Measurements from ENCODE around the gene ATG7. TPM values are rescaled to one million over a fixed set of nuclear protein-coding genes. Genes with fewer than 3 reads are reported as not detected.
"Not testable (repeated sequence)": the region's sequence is repeated elsewhere in the genome, so short reads cannot be mapped to it uniquely, and the experiment has no call there.

The ATG7 gene
- total RNA-seq, 1 experiment from 2014 or later: 11.4 TPM

DNA sequence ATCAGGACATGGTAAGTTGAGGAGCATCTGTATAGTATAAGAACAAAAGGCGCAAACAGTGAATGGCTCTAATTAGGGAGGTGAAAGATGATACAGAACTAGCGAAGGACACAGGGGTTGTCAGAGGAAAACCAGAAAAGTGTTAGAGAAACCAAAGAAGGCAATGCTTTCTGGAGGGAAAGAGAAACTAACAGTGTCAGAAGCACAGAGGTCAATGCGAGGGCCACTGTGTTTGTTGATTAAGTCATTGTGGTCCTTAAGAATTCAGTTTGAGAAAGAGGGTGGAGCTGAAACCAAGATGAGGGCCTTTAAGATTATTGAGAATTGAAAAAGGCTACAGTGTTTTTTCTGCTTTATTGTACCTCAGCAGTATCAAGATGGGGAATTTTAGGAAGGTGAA lies 28.8 kb downstream of the ATG7 start:
- no peak for DNase-seq (ENCODE audit: low spot score)

DNA sequence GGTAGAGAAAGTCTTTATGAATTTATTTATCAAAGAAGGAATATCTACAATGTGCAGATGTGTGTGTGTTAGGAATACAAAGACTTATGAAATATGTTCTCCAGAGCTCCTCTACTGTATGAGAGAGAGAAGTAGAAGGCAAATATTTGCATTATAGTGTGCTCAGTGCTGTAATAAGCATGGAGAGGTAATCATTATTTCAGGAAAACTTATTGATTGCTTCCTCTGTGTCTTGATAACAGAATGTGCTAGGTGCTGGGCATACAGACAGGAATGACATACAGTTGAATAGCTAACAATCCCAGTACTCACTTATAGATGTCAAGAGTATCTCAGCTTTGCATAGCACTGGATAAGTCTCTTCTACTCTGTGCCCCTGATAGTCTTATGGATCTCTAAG lies 30.2 kb downstream of the ATG7 start:
- no peak for DNase-seq (ENCODE audit: low spot score)

DNA sequence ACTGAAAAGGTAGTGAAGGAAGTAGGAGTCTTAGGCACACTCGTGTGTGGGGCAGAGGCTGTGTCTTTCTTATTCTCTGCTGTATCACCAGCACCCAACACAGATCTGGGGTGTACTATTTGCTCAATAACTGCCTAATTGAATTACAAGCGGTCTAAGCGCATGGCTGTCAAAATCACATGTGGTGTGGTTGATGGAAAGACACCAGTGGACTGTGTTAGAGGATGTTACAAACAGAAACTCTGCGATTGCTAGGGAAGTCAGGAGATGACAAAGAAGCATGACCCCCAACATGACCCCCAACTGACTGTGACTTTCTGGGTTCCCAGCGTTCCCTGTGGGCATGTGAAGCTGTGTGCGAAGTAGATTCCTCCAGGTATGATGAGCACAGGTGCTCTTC lies 32.0 kb downstream of the ATG7 start:
- no peak for DNase-seq (ENCODE audit: low spot score)

DNA sequence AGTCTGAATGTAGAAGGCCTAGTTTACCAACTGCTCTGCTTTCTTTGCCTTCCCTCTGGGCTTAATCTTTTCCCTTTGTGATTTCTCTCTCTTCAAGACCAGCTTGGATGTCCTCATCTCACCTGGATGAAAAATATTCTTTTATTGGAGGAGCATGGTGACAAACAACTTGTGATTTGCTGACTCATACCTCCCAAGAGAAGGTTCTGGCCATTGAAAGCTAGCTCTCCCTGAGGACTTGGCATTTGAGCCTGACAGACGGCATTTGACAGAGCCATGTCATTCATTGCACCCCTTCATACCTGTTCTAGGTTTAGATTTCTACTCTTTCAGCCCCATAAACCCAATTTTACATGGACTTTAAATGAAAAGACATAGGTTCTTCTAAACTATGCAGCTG lies 33.3 kb downstream of the ATG7 start:
- no peak for DNase-seq (ENCODE audit: low spot score)

DNA sequence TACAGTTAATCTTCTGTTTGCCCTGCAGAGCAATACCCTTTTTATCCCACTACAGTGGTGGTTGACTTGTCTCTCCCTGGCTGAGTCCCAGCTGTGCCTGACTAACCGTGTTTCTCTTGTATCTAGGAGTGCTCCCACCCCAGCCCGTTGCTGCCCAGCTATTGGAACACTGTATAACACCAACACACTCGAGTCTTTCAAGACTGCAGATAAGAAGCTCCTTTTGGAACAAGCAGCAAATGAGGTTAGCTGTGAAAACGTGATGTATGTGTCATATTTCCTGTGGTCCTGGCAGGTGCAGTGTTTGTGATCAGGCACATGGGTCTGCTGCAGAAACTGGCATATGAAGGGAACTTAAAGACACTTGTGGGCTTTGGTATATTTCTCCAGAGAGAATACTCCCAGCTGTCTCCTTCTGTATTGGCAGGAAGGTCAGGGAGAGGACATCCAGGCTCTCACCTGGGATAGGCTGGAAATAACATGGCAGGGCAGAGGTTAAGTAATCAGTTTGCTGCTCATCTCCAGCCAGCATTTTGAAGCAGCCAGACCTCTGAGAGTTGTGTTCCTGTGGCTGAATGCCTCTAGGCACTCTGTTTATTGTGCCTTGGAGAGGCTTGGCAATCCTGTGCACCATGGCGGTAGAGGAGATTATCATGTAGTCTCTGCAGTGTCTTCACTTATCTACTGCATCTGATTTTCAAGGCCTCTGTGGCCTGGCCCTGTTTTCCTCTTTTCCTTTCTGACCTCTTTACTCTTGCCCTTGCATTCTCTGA lies 34.8 kb downstream of the ATG7 start:
- no peak for DNase-seq (ENCODE audit: low spot score)

DNA sequence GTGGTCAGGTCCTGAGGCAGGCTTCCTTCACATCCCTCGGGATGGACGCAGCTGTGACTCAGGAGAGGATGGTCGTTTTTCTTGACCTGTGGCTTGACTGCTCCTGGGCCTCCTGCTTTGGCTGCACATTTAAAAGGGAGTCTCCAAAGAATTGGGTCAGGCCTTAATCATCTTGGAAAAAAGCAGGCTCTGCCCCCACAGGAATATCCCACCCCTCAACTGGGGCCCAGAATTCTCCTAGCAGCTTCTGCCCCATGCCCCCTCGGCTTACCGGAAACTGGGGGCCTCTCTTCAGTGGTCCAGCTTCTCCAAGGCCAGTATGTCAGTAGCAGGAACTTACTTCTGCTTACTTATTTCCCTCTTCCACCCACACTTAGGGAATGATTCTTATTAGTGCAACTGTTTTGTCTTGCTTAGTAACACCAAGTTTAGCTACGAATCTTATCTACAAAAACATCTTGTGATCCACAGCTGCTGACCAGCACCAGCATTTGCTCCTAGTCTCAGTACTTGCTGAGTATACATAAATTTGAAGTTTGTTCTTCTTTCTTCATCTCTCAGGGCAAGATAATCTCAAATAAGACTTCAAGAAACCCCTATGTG lies 35.7 kb downstream of the ATG7 start:
- no peak for DNase-seq (ENCODE audit: low spot score)

DNA sequence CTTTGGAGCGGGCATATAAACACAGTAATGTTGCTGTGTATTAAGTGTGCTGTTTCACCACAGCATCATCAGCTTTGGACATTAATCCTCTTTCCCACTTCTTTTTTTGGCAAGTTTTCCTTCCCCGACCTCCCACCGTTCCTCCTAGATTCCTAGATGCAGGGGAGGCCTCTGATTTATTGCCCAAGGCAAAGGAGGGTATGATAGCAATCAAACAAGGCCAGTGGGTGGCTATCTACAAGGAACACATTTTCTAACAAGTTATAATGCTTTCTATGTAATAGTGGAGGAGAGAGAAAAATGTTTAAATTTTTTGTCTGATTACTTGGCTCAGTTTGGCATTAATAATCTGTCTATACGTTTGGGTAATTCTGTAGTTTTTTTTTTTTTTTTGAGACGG lies 38.1 kb downstream of the ATG7 start:
- DNase-seq (ENCODE audit: low spot score): no peak

DNA sequence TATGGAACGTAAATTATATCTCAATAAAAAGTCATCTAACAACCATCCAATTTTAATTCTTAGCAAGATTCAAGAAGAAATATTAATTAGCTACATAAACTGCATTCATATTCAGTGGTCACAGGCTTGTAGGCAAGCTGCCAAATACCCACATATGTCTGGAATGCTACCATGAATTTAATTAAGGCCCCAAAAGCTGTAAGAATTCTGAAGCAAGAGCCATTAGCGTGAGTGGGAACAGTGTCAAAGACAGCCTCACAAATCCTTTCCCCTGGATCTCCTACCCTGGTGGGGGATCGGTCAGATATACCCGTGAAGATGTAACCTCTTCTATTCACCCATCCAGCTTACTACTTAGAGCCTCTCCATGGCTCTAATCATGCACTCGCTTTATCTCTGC lies 40.0 kb downstream of the ATG7 start:
- DNase-seq (ENCODE audit: low spot score): no peak

DNA sequence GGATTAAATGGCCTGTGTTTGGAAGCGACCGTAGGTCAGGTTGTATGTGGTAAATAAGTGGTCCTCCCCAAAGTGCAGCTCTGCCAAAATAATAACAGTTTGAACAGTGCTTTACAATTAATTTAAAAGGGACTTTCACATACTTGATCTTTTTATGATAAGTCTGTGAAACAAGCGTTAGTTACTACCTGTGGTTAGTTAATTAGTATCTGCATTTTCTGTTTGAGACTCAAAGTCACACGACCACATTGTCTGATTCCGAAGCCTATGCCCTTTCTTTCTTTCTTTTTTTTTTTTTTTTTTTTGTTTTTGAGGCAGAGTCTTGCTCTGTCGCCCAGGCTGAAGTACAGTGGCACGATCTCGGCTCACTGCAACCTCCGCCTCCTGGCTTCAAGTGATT lies 45.1 kb downstream of the ATG7 start:
- no peak for DNase-seq (ENCODE audit: low spot score)

DNA sequence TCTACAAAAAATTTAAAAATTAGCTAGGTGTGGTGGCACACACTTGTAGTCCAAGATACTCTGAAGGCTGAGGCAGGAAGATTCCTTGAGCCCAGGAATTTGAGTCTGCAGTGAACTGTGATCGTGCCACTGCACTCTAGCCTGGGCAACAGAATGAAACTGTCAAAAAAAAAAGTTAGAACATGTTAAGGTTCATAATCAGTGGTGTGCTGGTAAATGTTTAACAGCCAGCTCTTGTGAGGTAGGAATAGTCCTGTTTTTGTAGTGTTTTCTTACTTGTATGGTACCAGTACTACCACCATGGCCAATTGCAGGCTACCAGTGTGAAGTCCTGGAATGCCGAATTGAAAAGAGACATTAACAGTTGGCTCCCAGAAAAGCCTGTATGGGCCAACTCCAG lies 50.7 kb downstream of the ATG7 start:
- no peak for DNase-seq (ENCODE audit: low spot score)

DNA sequence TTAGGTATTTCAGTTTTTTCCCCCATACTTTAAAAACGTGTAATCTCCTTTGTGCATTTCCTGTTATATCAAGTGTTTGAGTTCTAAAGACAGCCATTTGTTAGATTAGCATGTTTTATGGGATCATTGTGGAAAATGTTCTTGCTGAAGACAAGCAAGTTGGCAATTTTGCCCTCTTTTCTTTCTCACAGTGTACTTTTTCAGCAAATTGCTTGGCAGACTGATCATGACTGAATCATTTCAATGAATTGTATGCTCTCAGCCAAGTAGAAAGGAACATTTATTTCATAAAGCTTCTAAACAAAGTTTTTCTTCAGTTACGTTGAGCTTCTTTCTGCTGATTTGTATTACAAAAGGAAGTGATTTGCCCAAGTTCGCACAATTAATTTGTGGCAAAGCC lies 51.6 kb downstream of the ATG7 start:
- DNase-seq (ENCODE audit: low spot score): no peak

DNA sequence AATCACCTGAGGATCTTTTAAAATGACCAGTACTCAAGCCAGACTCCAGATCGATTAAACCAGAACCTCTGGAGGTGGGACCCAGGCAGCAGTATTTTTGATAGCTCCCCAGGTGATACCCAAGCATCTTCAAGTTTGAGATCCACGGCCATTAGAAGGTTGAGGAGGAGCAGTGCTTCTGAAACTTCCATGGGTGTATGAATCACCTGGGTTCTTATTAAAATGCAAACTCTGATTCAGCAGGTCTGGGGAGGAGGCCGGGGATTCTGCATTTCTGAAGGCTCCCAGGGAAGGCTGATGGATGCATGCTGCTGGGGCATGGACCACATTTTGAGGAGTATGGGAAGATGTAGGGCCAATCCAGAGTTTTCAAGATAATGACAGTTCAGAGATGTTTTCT lies 55.4 kb downstream of the ATG7 start:
- DNase-seq (ENCODE audit: low spot score): no peak

DNA sequence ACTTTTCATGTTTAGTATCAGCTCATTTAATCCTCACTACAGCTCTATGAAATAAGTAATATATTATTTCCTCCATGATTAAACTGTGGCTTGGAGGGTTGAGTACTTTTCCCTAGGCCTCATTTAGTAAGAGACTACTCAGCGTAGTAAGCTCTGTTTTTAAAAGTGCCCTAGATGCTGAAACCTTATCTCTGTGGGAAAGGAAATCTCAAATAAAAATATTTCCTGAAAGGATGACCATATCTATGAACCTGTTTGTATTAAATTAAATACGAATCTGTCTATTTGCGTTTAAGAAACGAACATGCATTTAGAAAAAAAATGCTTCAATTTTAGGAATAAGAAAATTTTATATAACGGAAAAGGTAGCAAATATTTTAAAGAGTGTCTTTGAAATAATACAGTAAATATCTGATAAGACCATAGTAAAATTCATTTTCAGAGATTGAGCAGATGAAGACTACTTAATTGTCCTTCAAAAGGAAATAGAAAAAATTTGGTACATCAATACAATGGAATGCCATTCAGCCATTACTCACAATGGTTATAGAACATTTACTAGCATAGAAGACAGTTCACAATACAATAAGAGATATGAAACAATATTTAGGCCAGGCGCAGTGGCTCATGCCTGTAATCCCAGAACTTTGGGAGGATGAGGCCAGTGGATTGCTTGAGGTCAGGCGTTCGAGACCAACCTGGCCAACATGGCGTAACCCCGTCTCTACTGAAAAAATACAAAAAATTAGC lies 56.2 kb downstream of the ATG7 start:
- no peak for DNase-seq (ENCODE audit: low spot score)

DNA sequence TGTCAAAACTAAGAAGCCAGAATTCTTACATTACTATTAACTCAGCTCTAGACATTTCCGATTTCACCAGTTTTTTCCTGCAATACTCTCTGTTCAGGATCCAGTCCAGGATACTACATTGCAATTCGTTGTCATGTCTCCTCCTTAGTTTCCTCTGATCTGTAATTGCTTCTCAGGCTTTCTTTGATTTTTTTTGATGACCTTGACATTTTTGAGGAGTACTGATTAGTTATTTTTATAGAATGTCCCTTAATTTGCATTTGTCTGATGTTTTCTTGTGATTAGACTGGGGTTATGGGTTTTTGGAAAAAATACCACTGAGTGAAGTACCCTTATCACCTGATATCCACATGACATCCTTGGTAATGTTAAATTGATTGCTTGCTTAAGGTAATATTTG lies 57.6 kb downstream of the ATG7 start:
- no peak for DNase-seq (ENCODE audit: low spot score)

DNA sequence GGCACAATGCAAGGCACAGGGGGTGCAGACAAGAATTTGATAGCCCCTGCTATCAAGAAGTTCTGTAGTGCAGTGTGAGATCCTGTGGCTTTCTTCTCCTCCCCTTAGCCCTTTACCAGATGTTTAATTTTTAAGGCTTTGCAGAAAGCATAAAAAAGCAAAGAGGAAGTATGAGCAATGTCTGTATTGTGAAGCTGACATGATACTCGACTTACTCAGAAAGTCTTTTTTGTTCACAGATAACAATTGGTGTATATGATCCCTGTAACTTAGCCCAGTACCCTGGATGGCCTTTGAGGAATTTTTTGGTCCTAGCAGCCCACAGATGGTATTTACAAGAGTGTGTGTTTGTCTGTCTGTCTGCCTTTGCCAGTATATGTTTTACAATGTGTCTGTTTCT lies 58.9 kb downstream of the ATG7 start:
- DNase-seq (ENCODE audit: low spot score): no peak

DNA sequence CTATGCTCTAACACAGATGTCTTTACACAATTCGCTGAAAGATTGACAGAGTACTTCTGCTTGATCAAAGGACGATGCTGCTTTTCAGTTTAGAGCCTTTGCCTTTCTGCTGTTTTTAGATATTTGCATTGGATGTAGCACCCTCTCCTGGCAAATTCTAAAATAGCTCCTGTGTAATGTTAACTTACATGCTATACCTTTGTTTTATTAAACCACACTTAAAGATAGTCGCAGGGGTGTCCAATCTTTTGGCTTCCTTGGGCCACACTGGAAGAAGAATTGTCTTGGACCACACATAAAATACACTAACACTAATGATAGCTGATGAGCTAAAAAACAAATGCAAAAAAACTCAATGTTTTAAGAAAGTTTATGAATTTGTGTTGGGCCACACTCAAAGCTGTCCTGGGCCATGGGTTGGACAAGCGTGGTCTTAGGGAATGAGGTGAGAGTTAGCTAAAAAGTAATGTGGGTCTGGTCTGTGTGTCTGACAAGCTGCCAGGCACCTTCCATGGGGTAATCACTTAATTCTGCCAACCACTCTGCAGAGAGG lies 62.9 kb downstream of the ATG7 start:
- DNase-seq (ENCODE audit: low spot score): peak; percentile 59

DNA sequence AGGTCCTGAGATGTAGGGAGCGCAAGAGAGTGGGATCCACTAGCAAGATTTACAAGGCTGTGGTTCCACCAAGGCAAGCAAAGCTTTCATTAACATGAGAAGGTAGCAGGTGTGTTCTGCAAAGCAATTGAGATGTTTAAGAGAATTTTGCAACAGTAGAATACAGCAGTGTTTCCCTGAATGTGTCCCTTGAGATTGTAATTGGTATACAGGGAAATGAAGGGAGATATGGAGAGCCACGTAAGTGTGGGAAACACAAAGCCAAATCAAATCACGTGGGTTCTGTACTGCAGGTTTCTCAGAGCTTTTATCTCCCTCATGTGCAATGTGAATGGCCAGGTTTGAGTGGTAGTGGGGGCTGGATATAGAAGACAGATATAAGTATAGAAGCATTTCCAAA lies 67.3 kb downstream of the ATG7 start:
- DNase-seq (ENCODE audit: low spot score): no peak

DNA sequence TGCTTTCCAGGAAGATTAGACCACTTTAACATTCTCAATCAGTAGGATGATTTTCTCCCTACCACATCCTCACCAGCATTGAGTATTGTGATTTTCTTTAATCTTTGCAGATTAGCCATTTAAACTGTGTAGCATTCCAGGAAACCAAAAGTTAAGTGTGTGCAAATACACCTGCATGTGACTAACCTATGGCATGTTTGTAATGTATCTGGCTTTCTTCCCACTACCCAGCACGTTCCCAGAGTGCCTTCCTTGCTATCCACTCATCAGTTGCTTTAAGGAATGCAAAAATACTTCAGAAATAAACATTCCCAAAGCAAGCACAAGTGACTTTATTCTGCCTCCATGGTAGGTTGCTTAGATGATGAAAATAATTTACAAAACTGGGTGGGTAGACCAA lies 74.2 kb downstream of the ATG7 start:
- DNase-seq (ENCODE audit: low spot score): no peak

DNA sequence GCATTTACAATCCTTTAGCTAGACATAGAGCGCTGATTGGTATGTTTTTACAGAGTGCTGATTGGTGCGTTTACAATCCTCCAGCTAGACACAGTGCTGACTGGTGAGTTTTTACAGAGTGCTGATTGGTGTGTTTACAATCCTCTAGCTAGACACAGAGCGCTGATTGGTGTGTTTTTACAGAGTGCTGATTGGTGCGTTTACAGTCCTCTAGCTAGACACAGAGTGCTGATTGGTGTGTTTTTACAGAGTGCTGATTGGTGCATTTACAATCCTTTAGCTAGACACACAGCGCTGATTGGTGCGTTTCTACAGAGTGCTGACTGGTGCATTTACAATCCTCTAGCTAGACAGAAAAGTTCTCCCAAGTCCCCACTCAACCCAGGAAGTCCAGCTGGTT lies 76.7 kb downstream of the ATG7 start:
- not testable (repeated sequence) for DNase-seq (ENCODE audit: low spot score)

DNA sequence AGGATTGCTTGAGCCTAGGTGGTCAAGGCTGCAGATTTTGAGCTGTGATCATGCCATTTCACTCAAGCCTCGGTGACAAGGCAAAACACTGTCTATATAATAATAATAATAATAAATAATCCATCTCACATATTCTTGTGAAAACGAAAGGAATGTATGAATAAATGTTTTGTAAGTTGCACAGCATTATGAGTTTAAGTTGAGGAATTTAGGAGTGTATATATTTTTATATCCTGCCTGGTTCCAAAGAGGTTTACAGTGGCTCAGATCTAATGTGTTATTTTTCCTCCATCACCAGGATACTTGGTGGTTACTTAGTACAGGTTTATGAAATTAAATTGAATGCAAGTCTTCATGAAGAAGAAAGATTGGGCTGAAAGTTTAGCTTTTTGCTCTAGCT lies 77.2 kb downstream of the ATG7 start:
- DNase-seq (ENCODE audit: low spot score): no peak

DNA sequence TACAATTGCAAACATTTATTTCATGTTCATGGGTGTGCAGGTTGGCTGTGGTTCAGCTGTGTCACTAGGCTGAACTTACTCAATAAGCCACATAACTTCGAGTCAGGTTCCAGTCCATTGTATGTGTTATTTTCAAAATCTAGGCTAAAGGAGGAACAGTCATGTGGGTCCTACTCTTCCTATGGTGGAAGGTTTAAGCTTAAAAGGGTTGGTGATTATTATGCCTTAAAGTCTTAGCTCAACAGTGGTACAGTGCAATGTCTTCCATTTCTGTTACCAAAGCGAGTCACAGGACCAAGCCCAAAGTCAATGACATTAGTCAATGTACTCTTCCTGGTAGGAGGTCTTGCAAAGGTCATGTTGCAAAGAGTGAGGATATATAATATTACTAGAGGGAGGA lies 78.2 kb downstream of the ATG7 start:
- no peak for DNase-seq (ENCODE audit: low spot score)

DNA sequence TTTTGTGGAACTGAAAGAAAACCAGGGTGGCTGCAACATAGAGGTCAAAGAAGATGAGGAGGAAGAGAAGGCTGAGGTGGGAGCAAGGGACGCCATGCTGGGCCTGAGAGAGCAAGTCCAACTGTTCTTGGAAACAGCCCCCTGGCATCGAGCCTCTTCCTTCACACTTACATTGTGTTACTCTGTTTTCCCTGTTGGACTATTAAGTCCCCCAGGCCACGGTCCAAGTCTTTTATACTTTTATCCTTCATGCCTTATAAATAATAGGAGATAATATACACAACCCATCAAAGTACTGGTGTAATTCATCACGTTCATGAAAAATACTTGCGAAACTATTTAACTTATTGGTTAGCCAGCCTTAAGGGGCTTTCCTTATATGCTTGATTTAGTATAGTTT lies 79.3 kb downstream of the ATG7 start:
- DNase-seq (ENCODE audit: low spot score): no peak

DNA sequence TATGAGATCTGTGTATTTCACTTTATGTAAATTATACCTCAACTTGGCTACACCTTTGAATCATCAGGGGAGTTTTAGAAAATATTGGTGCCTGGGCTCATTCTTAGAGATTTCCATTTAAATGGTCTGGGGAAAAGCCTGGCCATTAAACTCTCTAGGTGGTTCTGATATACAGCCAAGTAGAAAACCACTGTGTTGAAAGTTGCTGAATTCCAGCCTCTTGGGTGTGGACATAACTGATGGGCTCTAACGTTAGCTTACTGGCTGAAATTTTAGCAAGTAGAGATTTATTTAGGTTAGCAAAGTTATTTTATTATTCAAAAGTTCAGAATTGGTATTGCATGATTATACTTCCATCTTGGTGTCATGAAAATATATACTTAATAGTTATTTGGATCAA lies 84.1 kb downstream of the ATG7 start:
- DNase-seq (ENCODE audit: low spot score): no peak
